Esophagus muscularis mucosa (tissue), 3 donors: ENCODE results near the gene TYSND1.

Experiments used
- CTCF ChIP-seq, 3 experiments: fragments of 200-600 bp in 2 of 3; fragments of 450-650 bp in 1 of 3; sonication (generic) in 2 of 3; IDR thresholded peaks; one replicate each; pipeline ENCODE4 v1.5.1; 2017 to 2019; ENCODE audit warnings: antibody characterized with exemption in 3 of 3, mild to moderate bottlenecking in 2 of 3, moderate library complexity in 1 of 3
- POLR2A ChIP-seq: fragments of 450-650 bp; IDR thresholded peaks from one replicate; pipeline ENCODE4 v1.6.1; 2017; ENCODE audit warnings: antibody characterized with exemption, moderate library complexity, mild to moderate bottlenecking, low read depth
- POLR2AphosphoS5 ChIP-seq, 2 donors: sonication (generic); formaldehyde crosslinking; IDR thresholded peaks; one replicate each; pipeline ENCODE4 v1.6.1; 2017; ENCODE audit warnings: antibody characterized with exemption in 2 of 2

GRCh38 chr10:70186571-70186970 is 40.1 kb upstream of the TYSND1 start:
- TF ChIP-seq CTCF (IDR thresholded peaks at IDR 0.05) (no peak), POLR2A (no peak), POLR2AphosphoS5 (IDR thresholded peaks at IDR 0.05) (no peak)
